H9 (cell line): ENCODE results near the gene SCAF8. TPM values are rescaled to one million over a fixed set of nuclear protein-coding genes. Genes with fewer than 3 reads are reported as not detected.

Experiments used
- DNase-seq: peaks from one replicate; pipeline ENCODE4 v3.0.0-alpha.2; 2017
- H2AFZ ChIP-seq: one replicate; pipeline ENCODE4 v1.6.1; 2013; ENCODE audit warnings: mild to moderate bottlenecking, low read length, control low read depth, moderate library complexity
- H2AK5ac ChIP-seq: 2 replicates; pipeline ENCODE4 v1.6.1; 2013; ENCODE audit warnings: low read length, control low read depth, mixed read lengths; ENCODE audit not compliant: insufficient read length
- H2BK120ac ChIP-seq: one replicate; pipeline ENCODE4 v1.6.1; 2013; ENCODE audit warnings: low read depth, mild to moderate bottlenecking, low read length, control low read depth, inconsistent platforms; ENCODE audit not compliant: poor library complexity, severe bottlenecking
- H2BK12ac ChIP-seq: 2 replicates; pipeline ENCODE4 v1.6.1; 2013; ENCODE audit warnings: low read length, control low read depth, mixed read lengths, low read depth; ENCODE audit not compliant: insufficient read length
- H2BK15ac ChIP-seq: 2 replicates; pipeline ENCODE4 v1.6.1; 2013; ENCODE audit warnings: low read depth, low read length, control low read depth
- H2BK20ac ChIP-seq: one replicate; pipeline ENCODE4 v1.6.1; 2013; ENCODE audit warnings: low read depth, mild to moderate bottlenecking, low read length, control low read depth, inconsistent platforms; ENCODE audit not compliant: poor library complexity, severe bottlenecking
- H2BK5ac ChIP-seq: 2 replicates; pipeline ENCODE4 v1.6.1; 2013; ENCODE audit warnings: low read length, control low read depth, mixed read lengths; ENCODE audit not compliant: insufficient read length
- H3K14ac ChIP-seq: 2 replicates; pipeline ENCODE4 v1.6.1; 2013; ENCODE audit warnings: low read length, control low read depth; ENCODE audit not compliant: insufficient read depth
- H3K18ac ChIP-seq: 2 replicates; pipeline ENCODE4 v1.6.1; 2013; ENCODE audit warnings: low read depth, mild to moderate bottlenecking, mixed read lengths, low read length, control low read depth; ENCODE audit not compliant: insufficient read length
- H3K23ac ChIP-seq: 2 replicates; pipeline ENCODE4 v1.6.1; 2013; ENCODE audit warnings: low read length, control low read depth, mixed read lengths, low read depth; ENCODE audit not compliant: insufficient read length
- H3K23me2 ChIP-seq: 2 replicates; pipeline ENCODE4 v1.6.1; 2013; ENCODE audit warnings: low read depth, mild to moderate bottlenecking, mixed read lengths, low read length, control low read depth; ENCODE audit not compliant: insufficient read length, poor library complexity, severe bottlenecking
- H3K27ac ChIP-seq: 2 replicates; pipeline ENCODE4 v1.5.1; 2013; ENCODE audit warnings: low read length, control low read depth, mixed read lengths, low read depth; ENCODE audit not compliant: insufficient read length
- H3K27me3 ChIP-seq: 2 replicates; pipeline ENCODE4 v1.6.1; 2013; ENCODE audit warnings: low read length, control low read depth, inconsistent platforms; ENCODE audit not compliant: insufficient read depth
- H3K4ac ChIP-seq: 2 replicates; pipeline ENCODE4 v1.6.1; 2013; ENCODE audit warnings: low read depth, mild to moderate bottlenecking, control low read depth, inconsistent platforms, low read length, moderate library complexity
- H3K4me1 ChIP-seq: 2 replicates; pipeline ENCODE4 v1.6.1; 2013; ENCODE audit warnings: low read length, control low read depth, inconsistent platforms; ENCODE audit not compliant: insufficient read depth
- H3K4me2 ChIP-seq: 2 replicates; pipeline ENCODE4 v1.6.1; 2013; ENCODE audit warnings: low read length, control low read depth, mixed read lengths; ENCODE audit not compliant: insufficient read length, insufficient read depth
- H3K56ac ChIP-seq: 2 replicates; pipeline ENCODE4 v1.6.1; 2013; ENCODE audit warnings: low read depth, mild to moderate bottlenecking, mixed read lengths, low read length, control low read depth; ENCODE audit not compliant: insufficient read length
- H3K79me1 ChIP-seq: 2 replicates; pipeline ENCODE4 v1.6.1; 2013; ENCODE audit warnings: low read depth, mild to moderate bottlenecking, moderate library complexity, low read length, control low read depth, inconsistent platforms; ENCODE audit not compliant: insufficient read depth, poor library complexity, severe bottlenecking
- H3K79me2 ChIP-seq: 2 replicates; pipeline ENCODE4 v1.6.1; 2013; ENCODE audit warnings: low read length, control low read depth, inconsistent platforms; ENCODE audit not compliant: insufficient read depth
- H3K9ac ChIP-seq: 2 replicates; pipeline ENCODE4 v1.6.1; 2013; ENCODE audit warnings: low read length, control low read depth, mixed read lengths; ENCODE audit not compliant: insufficient read length; ENCODE audit errors: extremely low read depth
- H3K9me3 ChIP-seq: one replicate; pipeline ENCODE4 v1.6.1; 2013; ENCODE audit warnings: low read depth, low read length, inconsistent platforms; ENCODE audit not compliant: control insufficient read depth
- H3T11ph ChIP-seq: one replicate; pipeline ENCODE4 v1.6.1; 2013; ENCODE audit warnings: mild to moderate bottlenecking, low read length, control low read depth, inconsistent platforms
- H4K20me1 ChIP-seq: one replicate; pipeline ENCODE4 v1.6.1; 2013; ENCODE audit not compliant: control insufficient read depth, insufficient read length, insufficient read depth
- H4K5ac ChIP-seq: 2 replicates; pipeline ENCODE4 v1.6.1; 2013; ENCODE audit warnings: low read depth, mild to moderate bottlenecking, mixed read lengths, low read length, control low read depth; ENCODE audit not compliant: insufficient read length
- H4K8ac ChIP-seq: replicated peaks from 2 replicates; pipeline ENCODE4 v1.6.1; 2013; ENCODE audit warnings: low read length, control low read depth, mixed read lengths, low read depth; ENCODE audit not compliant: insufficient read length
- H4K91ac ChIP-seq: 2 replicates; pipeline ENCODE4 v1.6.1; 2013; ENCODE audit warnings: low read depth, mild to moderate bottlenecking, moderate library complexity, mixed read lengths, low read length, control low read depth; ENCODE audit not compliant: insufficient read length
- H3K27ac Mint-ChIP-seq, 3 experiments: 2 replicates in 2 of 3; 3 replicates in 1 of 3; pipeline ENCODE4 v1.8.0; 2020 to 2021; ENCODE audit warnings: mixed read lengths in 3 of 3, mild to moderate bottlenecking in 1 of 3, moderate library complexity in 1 of 3
- H3K27me3 Mint-ChIP-seq: 2 replicates; pipeline ENCODE4 v1.8.0; 2021; ENCODE audit warnings: low read depth, mild to moderate bottlenecking, moderate library complexity, mixed read lengths
- H3K36me3 Mint-ChIP-seq, 3 experiments: 2 replicates in 2 of 3; 3 replicates in 1 of 3; pipeline ENCODE4 v1.8.0; 2020 to 2021; ENCODE audit warnings: low read depth in 3 of 3, mixed read lengths in 3 of 3; ENCODE audit not compliant: insufficient read depth in 1 of 3
- H3K4me1 Mint-ChIP-seq, 2 experiments: 2 replicates each; pipeline ENCODE4 v1.8.0; 2020; ENCODE audit warnings: mixed read lengths in 2 of 2
- H3K4me3 Mint-ChIP-seq, 2 experiments: 2 replicates in 1 of 2; 3 replicates in 1 of 2; pipeline ENCODE4 v1.8.0; 2020 to 2021; ENCODE audit warnings: mild to moderate bottlenecking in 2 of 2, mixed read lengths in 2 of 2, moderate library complexity in 1 of 2
- H3K9me3 Mint-ChIP-seq, 2 experiments: 2 replicates in 1 of 2; 3 replicates in 1 of 2; pipeline ENCODE4 v1.8.0; 2020; ENCODE audit warnings: mild to moderate bottlenecking in 2 of 2, mixed read lengths in 2 of 2, moderate library complexity in 1 of 2
- WGBS: extraction: QIAGEN DNeasy Blood & Tissue Kit; methylation state at CpG from one replicate; pipeline ENCODE4 v1.1.7; 2013; ENCODE audit warnings: missing lambda C conversion rate, low lambda C conversion rate, mixed read lengths; ENCODE audit not compliant: insufficient read length; ENCODE audit errors: extremely low coverage; 5-methylcytosine and 5-hydroxymethylcytosine counted together
- total RNA-seq: library from RNA; stranded (reverse); gene quantifications from 2 replicates; pipeline ENCODE4 v1.2.1, GENCODE V29; 2021
- TF ChIP-seq, protein P1 (sequence below): fragments of 200-600 bp; sonication (generic); conservative IDR thresholded peaks from 3 replicates; pipeline ENCODE4 v1.8.0; 2021; ENCODE audit warnings: antibody characterized with exemption, mild to moderate bottlenecking

Gene SCAF8
- total RNA-seq, 1 experiment from 2014 or later = 78.5 TPM

DNA sequence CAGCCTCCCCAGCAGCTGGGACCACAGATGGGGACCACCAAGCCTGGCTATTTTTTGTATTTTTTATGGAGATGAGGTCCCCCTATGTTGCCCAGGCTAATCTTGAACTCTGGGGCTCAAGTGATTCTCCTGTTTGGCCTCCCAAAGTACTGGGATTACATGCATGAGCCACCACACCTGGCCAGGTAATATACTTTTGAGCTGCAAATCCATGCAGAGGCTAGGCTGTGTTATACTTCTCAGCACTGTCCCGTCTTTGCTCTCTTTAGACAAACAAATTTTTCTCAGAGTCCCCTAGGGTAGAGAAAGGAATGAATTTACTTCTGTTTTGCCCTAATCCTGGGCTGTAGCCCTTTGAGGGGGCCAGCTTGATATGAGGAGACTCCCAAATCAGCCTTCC is 13.4 kb upstream of the SCAF8 start:
- Mint-ChIP-seq H3K27ac (no peak overlapping the region; a peak in 1 of 7 replicates), H3K4me1 (peaks cover 0 to 2% of the 10 kb centered on the region in 2 experiments; a peak in 2 of 4 replicates), H3K4me3 (no peak overlapping the region), H3K27me3 (no peaks in the 10 kb centered on the region), H3K9me3 (peaks cover 30 to 32% of the 10 kb centered on the region in 2 experiments), H3K36me3 (peaks cover 1 to 14% (median 6%) of the 10 kb centered on the region in 3 experiments; a peak in 5 of 7 replicates)
- no peaks in the 10 kb centered on the region for H3K23me2 ChIP-seq
- no peak overlapping the region for H2AFZ ChIP-seq
- no peak overlapping the region for H3K23ac ChIP-seq
- H2BK20ac ChIP-seq = no peak overlapping the region
- no peak overlapping the region for H4K8ac ChIP-seq
- no peak overlapping the region for H2BK5ac ChIP-seq
- TF ChIP-seq, protein P1, sequence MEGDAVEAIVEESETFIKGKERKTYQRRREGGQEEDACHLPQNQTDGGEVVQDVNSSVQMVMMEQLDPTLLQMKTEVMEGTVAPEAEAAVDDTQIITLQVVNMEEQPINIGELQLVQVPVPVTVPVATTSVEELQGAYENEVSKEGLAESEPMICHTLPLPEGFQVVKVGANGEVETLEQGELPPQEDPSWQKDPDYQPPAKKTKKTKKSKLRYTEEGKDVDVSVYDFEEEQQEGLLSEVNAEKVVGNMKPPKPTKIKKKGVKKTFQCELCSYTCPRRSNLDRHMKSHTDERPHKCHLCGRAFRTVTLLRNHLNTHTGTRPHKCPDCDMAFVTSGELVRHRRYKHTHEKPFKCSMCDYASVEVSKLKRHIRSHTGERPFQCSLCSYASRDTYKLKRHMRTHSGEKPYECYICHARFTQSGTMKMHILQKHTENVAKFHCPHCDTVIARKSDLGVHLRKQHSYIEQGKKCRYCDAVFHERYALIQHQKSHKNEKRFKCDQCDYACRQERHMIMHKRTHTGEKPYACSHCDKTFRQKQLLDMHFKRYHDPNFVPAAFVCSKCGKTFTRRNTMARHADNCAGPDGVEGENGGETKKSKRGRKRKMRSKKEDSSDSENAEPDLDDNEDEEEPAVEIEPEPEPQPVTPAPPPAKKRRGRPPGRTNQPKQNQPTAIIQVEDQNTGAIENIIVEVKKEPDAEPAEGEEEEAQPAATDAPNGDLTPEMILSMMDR = no peak
- H3K14ac ChIP-seq = no peak overlapping the region
- H3K79me2 ChIP-seq = no peaks in the 10 kb centered on the region
- H3K18ac ChIP-seq = no peak overlapping the region
- no peak overlapping the region for H2BK12ac ChIP-seq
- H4K5ac ChIP-seq = no peak overlapping the region
- H3K27me3 ChIP-seq = no peaks in the 10 kb centered on the region
- no peak overlapping the region for H2AK5ac ChIP-seq
- no peak overlapping the region for H3K27ac ChIP-seq
- no peak for DNase-seq
- no peak overlapping the region for H2BK120ac ChIP-seq
- no peak overlapping the region for H3T11ph ChIP-seq
- no peak overlapping the region for H2BK15ac ChIP-seq
- no peak overlapping the region for H4K91ac ChIP-seq
- H3K9me3 ChIP-seq = no peaks in the 10 kb centered on the region
- no peaks in the 10 kb centered on the region for H3K79me1 ChIP-seq
- no peaks in the 10 kb centered on the region for H3K4me1 ChIP-seq
- no peak overlapping the region for H3K9ac ChIP-seq
- H4K20me1 ChIP-seq = no peaks in the 10 kb centered on the region
- no peak overlapping the region for H3K56ac ChIP-seq
- no peak overlapping the region for H3K4ac ChIP-seq
- no CpG with 5 or more reads among the region's 1 CpG for WGBS
- H3K4me2 ChIP-seq = no peak overlapping the region
